Suprapubic skin (tissue), 4 donors: ENCODE results near the gene VWA3B. TPM values are rescaled to one million over a fixed set of nuclear protein-coding genes. Genes with fewer than 3 reads are reported as not detected.

Experiments used
- DNase-seq, 2 donors: peaks; one replicate each; pipeline ENCODE4 v3.0.0-alpha.2; 2019; ENCODE audit warnings: low spot score in 2 of 2
- H3K27ac ChIP-seq: fragments of 200-600 bp; sonication (generic); one replicate; pipeline ENCODE4 v1.5.1; 2019
- H3K27me3 ChIP-seq: fragments of 200-600 bp; sonication (generic); one replicate; pipeline ENCODE4 v1.5.1; 2019
- H3K36me3 ChIP-seq: fragments of 200-600 bp; sonication (generic); one replicate; pipeline ENCODE4 v1.5.1; 2019
- H3K4me1 ChIP-seq: fragments of 200-600 bp; sonication (generic); one replicate; pipeline ENCODE4 v1.5.1; 2019
- H3K4me3 ChIP-seq: fragments of 200-600 bp; sonication (generic); one replicate; pipeline ENCODE4 v1.5.1; 2019; ENCODE audit warnings: mild to moderate bottlenecking
- H3K9me3 ChIP-seq: fragments of 200-600 bp; sonication (generic); one replicate; pipeline ENCODE4 v1.5.1; 2019
- CTCF ChIP-seq, 2 donors: fragments of 200-600 bp in 1 of 2; fragments of 450-650 bp in 1 of 2; sonication (generic) in 1 of 2; IDR thresholded peaks; one replicate each; pipeline ENCODE4 v1.5.1; 2016 to 2019; ENCODE audit warnings: antibody characterized with exemption in 2 of 2, mild to moderate bottlenecking in 1 of 2, moderate library complexity in 1 of 2
- EP300 ChIP-seq: sonication (generic); formaldehyde crosslinking; IDR thresholded peaks from one replicate; pipeline ENCODE4 v1.6.1; 2017; ENCODE audit warnings: antibody characterized with exemption
- POLR2A ChIP-seq, 2 donors: fragments of 450-650 bp; IDR thresholded peaks; one replicate each; pipeline ENCODE4 v1.6.1; 2017; ENCODE audit warnings: antibody characterized with exemption in 2 of 2, mild to moderate bottlenecking in 2 of 2, moderate library complexity in 2 of 2
- POLR2AphosphoS5 ChIP-seq, 3 donors: sonication (generic); formaldehyde crosslinking; IDR thresholded peaks; one replicate each; pipeline ENCODE4 v1.6.1; 2017; ENCODE audit warnings: antibody characterized with exemption in 3 of 3
- WGBS: methylation state at CpG from one replicate; pipeline ENCODE4 v1.1.5; 2018; 5-methylcytosine and 5-hydroxymethylcytosine counted together
- total RNA-seq, 4 donors: library from RNA; depleted of rRNA; stranded (reverse); fragments of >200 nt; gene quantifications; one replicate each; pipeline ENCODE4 v1.1.0, GENCODE V29; 2016

VWA3B gene
- total RNA-seq, 4 donors from 2014 or later = not detected

GRCh38 chr2:98158305-98158704 is 71.3 kb downstream of the VWA3B start:
- H3K36me3 ChIP-seq = no peaks in the 10 kb centered on the region
- DNase-seq = no peak
- H3K27me3 ChIP-seq = no peaks in the 10 kb centered on the region
- no peak overlapping the region for H3K4me3 ChIP-seq
- TF ChIP-seq CTCF (IDR thresholded peaks at IDR 0.05) = no peak
- TF ChIP-seq POLR2AphosphoS5 (IDR thresholded peaks at IDR 0.05) = no peak
- TF ChIP-seq EP300 = no peak
- no peak for TF ChIP-seq POLR2A (IDR thresholded peaks at IDR 0.05)
- H3K9me3 ChIP-seq = no peaks in the 10 kb centered on the region
- 74% methylated on average over 8 of the region's 8 CpGs for WGBS
- H3K4me1 ChIP-seq = peaks cover 12% of the 10 kb centered on the region
- H3K27ac ChIP-seq = no peak overlapping the region

- TF ChIP-seq CTCF (IDR thresholded peaks at IDR 0.05) = no peak
- DNase-seq = no peak
- no peak overlapping the region for H3K27ac ChIP-seq
Measured at GRCh38 chr2:98160554-98160953, 73.6 kb downstream of the VWA3B start.

GRCh38 chr2:98161186-98161585 is 74.2 kb downstream of the VWA3B start:
- peaks cover 19% of the 10 kb centered on the region for H3K4me1 ChIP-seq
- no peak overlapping the region for H3K4me3 ChIP-seq
- no peak for TF ChIP-seq EP300
- no peak for TF ChIP-seq POLR2AphosphoS5 (IDR thresholded peaks at IDR 0.05)
- TF ChIP-seq CTCF (IDR thresholded peaks at IDR 0.05) = no peak
- no peak for TF ChIP-seq POLR2A (IDR thresholded peaks at IDR 0.05)
- H3K36me3 ChIP-seq = no peaks in the 10 kb centered on the region
- H3K27me3 ChIP-seq = no peaks in the 10 kb centered on the region
- WGBS = 77% methylated on average over 4 of the region's 4 CpGs
- DNase-seq = no peak
- no peak overlapping the region for H3K27ac ChIP-seq
- H3K9me3 ChIP-seq = no peaks in the 10 kb centered on the region

More at GRCh38 chr2:98160554-98160953, 73.6 kb downstream of the VWA3B start:
- Histone ChIP-seq H3K9me3 (no peaks in the 10 kb centered on the region), H3K4me3 (no peak overlapping the region), H3K27me3 (no peaks in the 10 kb centered on the region), H3K4me1 (peaks cover 19% of the 10 kb centered on the region), H3K36me3 (no peaks in the 10 kb centered on the region)
- 45% methylated on average over 4 of the region's 4 CpGs for WGBS

GRCh38 chr2:98164256-98164655 is 77.3 kb downstream of the VWA3B start:
- Histone ChIP-seq H3K4me3 (no peak overlapping the region), H3K27ac (no peak overlapping the region), H3K27me3 (no peaks in the 10 kb centered on the region), H3K4me1 (peaks cover 19% of the 10 kb centered on the region), H3K9me3 (no peaks in the 10 kb centered on the region), H3K36me3 (no peaks in the 10 kb centered on the region)
- TF ChIP-seq POLR2A (IDR thresholded peaks at IDR 0.05) = no peak
- TF ChIP-seq CTCF (IDR thresholded peaks at IDR 0.05) = no peak
- TF ChIP-seq POLR2AphosphoS5 (IDR thresholded peaks at IDR 0.05) = no peak
- TF ChIP-seq EP300 = no peak
- 91% methylated on average over 2 of the region's 2 CpGs for WGBS
- no peak for DNase-seq

- Histone ChIP-seq H3K4me1 (peaks cover 19% of the 10 kb centered on the region), H3K36me3 (no peaks in the 10 kb centered on the region), H3K27ac (no peak overlapping the region), H3K4me3 (no peak overlapping the region), H3K9me3 (no peaks in the 10 kb centered on the region), H3K27me3 (no peaks in the 10 kb centered on the region)
- DNase-seq = no peak
- whole genome bisulfite sequencing = 85% methylated on average over 4 of the region's 5 CpGs
- TF ChIP-seq EP300 (no peak), POLR2A (IDR thresholded peaks at IDR 0.05) (no peak), CTCF (IDR thresholded peaks at IDR 0.05) (no peak), POLR2AphosphoS5 (IDR thresholded peaks at IDR 0.05) (no peak)
Measured at GRCh38 chr2:98165516-98166071, 78.6 kb downstream of the VWA3B start.
